22Rv1 (cell line): ENCODE measurements around the gene TSC1.

ENCODE experiments used
- CTCF ChIP-seq: fragments of 450-650 bp; IDR thresholded peaks from 2 replicates; pipeline ENCODE4 v1.5.1; 2017; ENCODE audit warnings: mild to moderate bottlenecking
- ZFX ChIP-seq: fragments of 450-650 bp; IDR thresholded peaks from 2 replicates; pipeline ENCODE4 v1.6.1; 2017; ENCODE audit warnings: antibody characterized with exemption, borderline replicate concordance

GRCh38 chr9:132880324-132880661 lies 64.1 kb downstream of the TSC1 start:
- TF ChIP-seq CTCF, result no peak
- TF ChIP-seq ZFX, result no peak
